CD4-positive, alpha-beta memory T cell (primary cell): ENCODE data around the gene HDAC5. TPM values are rescaled to one million over a fixed set of nuclear protein-coding genes. Genes with fewer than 3 reads are reported as not detected.
"Not testable (repeated sequence)": the region's sequence is repeated elsewhere in the genome, so short reads cannot be mapped to it uniquely, and the experiment has no call there.

Experiments
- CTCF ChIA-PET: fragments of 350-600 bp; sonication (Branson Sonifier 250); formaldehyde crosslinking; loops from one replicate; lab custom pipeline; 2021; ENCODE audit warnings: inconsistent platforms; ENCODE audit not compliant: partially characterized antibody; lab: Charles Lee
- POLR2A ChIA-PET: fragments of 350-600 bp; sonication (Branson Sonifier 250); formaldehyde crosslinking; loops from one replicate; lab custom pipeline; 2021; ENCODE audit not compliant: partially characterized antibody; lab: Charles Lee
- DNase-seq, 5 donors: peaks; one replicate each; pipeline versions ENCODE4 v3.0.0 to v3.0.0-alpha.2; 2020 to 2022; ENCODE audit warnings: mixed read lengths in 1 of 5
- H3K27ac ChIP-seq: one replicate; pipeline ENCODE4 v1.7.0; 2013; ENCODE audit warnings: low read depth, low read length
- H3K27me3 ChIP-seq: 2 replicates; pipeline ENCODE4 v1.7.0; 2013; ENCODE audit warnings: mild to moderate bottlenecking, low read length, moderate library complexity; ENCODE audit not compliant: insufficient read depth
- H3K36me3 ChIP-seq: 2 replicates; pipeline ENCODE4 v1.7.0; 2013; ENCODE audit warnings: mild to moderate bottlenecking, low read length, moderate library complexity; ENCODE audit not compliant: insufficient read depth
- H3K4me1 ChIP-seq: 2 replicates; pipeline ENCODE4 v1.7.0; 2013; ENCODE audit warnings: mild to moderate bottlenecking, low read length, moderate library complexity; ENCODE audit not compliant: insufficient read depth
- H3K4me3 ChIP-seq, 2 donors: one replicate each; pipeline ENCODE4 v1.7.0; 2013; ENCODE audit warnings: low read length in 2 of 2, mild to moderate bottlenecking in 1 of 2
- H3K9me3 ChIP-seq, 2 donors: one replicate each; pipeline ENCODE4 v1.7.0; 2013; ENCODE audit warnings: low read length in 2 of 2, control low read depth in 1 of 2; ENCODE audit not compliant: control insufficient read depth in 1 of 2
- H3K27ac Mint-ChIP-seq, 7 donors: one replicate each; pipeline ENCODE4 v1.8.0; 2020 to 2021; ENCODE audit warnings: mixed read lengths in 7 of 7, mild to moderate bottlenecking in 6 of 7, inconsistent platforms in 3 of 7, moderate library complexity in 3 of 7
- H3K27me3 Mint-ChIP-seq, 2 donors: one replicate each; pipeline ENCODE4 v1.8.0; 2020 to 2021; ENCODE audit warnings: mixed read lengths in 2 of 2
- H3K36me3 Mint-ChIP-seq, 2 donors: one replicate each; pipeline ENCODE4 v1.8.0; 2020 to 2021; ENCODE audit warnings: mixed read lengths in 2 of 2, inconsistent platforms in 1 of 2, mild to moderate bottlenecking in 1 of 2
- H3K4me1 Mint-ChIP-seq, 4 donors: one replicate each; pipeline ENCODE4 v1.8.0; 2020 to 2021; ENCODE audit warnings: mixed read lengths in 4 of 4, mild to moderate bottlenecking in 1 of 4
- H3K4me3 Mint-ChIP-seq, 8 donors: one replicate each; pipeline ENCODE4 v1.8.0; 2020 to 2021; ENCODE audit warnings: mixed read lengths in 8 of 8, mild to moderate bottlenecking in 7 of 8, moderate library complexity in 6 of 8, inconsistent platforms in 3 of 8
- H3K9me3 Mint-ChIP-seq, 8 donors: one replicate each; pipeline ENCODE4 v1.8.0; 2020 to 2021; ENCODE audit warnings: mixed read lengths in 8 of 8, mild to moderate bottlenecking in 5 of 8, inconsistent platforms in 3 of 8, moderate library complexity in 1 of 8
- intact Hi-C: fragments of 100-400 bp; cut with micrococcal nuclease; formaldehyde crosslinking; loops from one replicate; pipeline ENCODE4 v1.15.1; 2023
- polyA plus RNA-seq, 2 donors: library from polyadenylated mRNA; unstranded; fragments of 300-500 nt; fragmentation: Illumina TruSeq; gene quantifications; one replicate each; pipeline ENCODE4 v1.2.3, GENCODE V29; 2021
- total RNA-seq, 2 experiments: library from RNA; stranded (reverse); gene quantifications; one replicate each; pipeline ENCODE4 v1.2.3, GENCODE V29; 2021

Gene HDAC5
- total and polyA plus RNA-seq, 4 experiments from 2014 or later = 12.8 to 74.2 (median 52.8) TPM

- Histone ChIP-seq H3K36me3 (no peaks in the 10 kb centered on the region), H3K4me1 (peaks cover 9% of the 10 kb centered on the region), H3K9me3 (no peaks in the 10 kb centered on the region), H3K27me3 (no peaks in the 10 kb centered on the region), H3K4me3 (no peak overlapping the region), H3K27ac (peak overlapping the region; percentile 36)
- H3K27ac Mint-ChIP-seq = peak overlapping the region in 6 of 7 donors; percentile 49 to 85 (median 68)
- peaks cover 5 to 8% (median 7%) of the 10 kb centered on the region in 4 donors for H3K4me1 Mint-ChIP-seq
- CTCF ChIA-PET = interaction anchor here (1.8 kb wide), 1 partner anchor 9 kb away, joined by 6 read pairs; no protein-coding TSS in a partner anchor
- no peaks in the 10 kb centered on the region for H3K9me3 Mint-ChIP-seq
- DNase-seq = peak; percentile 18 to 74 (median 26)
- intact Hi-C loops = no loop called here
- H3K36me3 Mint-ChIP-seq = no peaks in the 10 kb centered on the region
- POLR2A ChIA-PET = interaction anchor here (1.4 kb wide), 1 partner anchor 27 kb away, joined by 3 read pairs; the partner anchor contains the start of gene TMUB2
- H3K4me3 Mint-ChIP-seq = peak overlapping the region in 6 of 8 donors; percentile 6 to 50 (median 30)
- H3K27me3 Mint-ChIP-seq = no peaks in the 10 kb centered on the region
Measured at GRCh38 chr17:44159519-44160210, 36.2 kb upstream of the HDAC5 start.

GRCh38 chr17:44155488-44155887, 32.0 kb upstream of the HDAC5 start:
- Histone ChIP-seq H3K27ac (no peak overlapping the region), H3K4me1 (peaks cover 9% of the 10 kb centered on the region), H3K27me3 (no peaks in the 10 kb centered on the region), H3K9me3 (no peaks in the 10 kb centered on the region), H3K36me3 (no peaks in the 10 kb centered on the region), H3K4me3 (no peak overlapping the region)
- DNase-seq = no peak
- no peaks in the 10 kb centered on the region for H3K27me3 Mint-ChIP-seq
- peak overlapping the region in 1 of 7 donors; percentile 15 for H3K27ac Mint-ChIP-seq
- H3K4me3 Mint-ChIP-seq = no peak overlapping the region
- CTCF ChIA-PET = no interaction called here
- peaks cover 5 to 8% (median 7%) of the 10 kb centered on the region in 4 donors for H3K4me1 Mint-ChIP-seq
- H3K36me3 Mint-ChIP-seq = no peaks in the 10 kb centered on the region
- H3K9me3 Mint-ChIP-seq = no peaks in the 10 kb centered on the region
- POLR2A ChIA-PET = no interaction called here
- intact Hi-C loops = no loop called here

- intact Hi-C loops = no loop called here
- Mint-ChIP-seq H3K27me3 (no peaks in the 10 kb centered on the region), H3K36me3 (no peaks in the 10 kb centered on the region), H3K4me1 (no peaks in the 10 kb centered on the region), H3K27ac (no peak overlapping the region), H3K9me3 (no peaks in the 10 kb centered on the region), H3K4me3 (no peak overlapping the region)
- Histone ChIP-seq H3K27ac (no peak overlapping the region), H3K4me3 (no peak overlapping the region), H3K27me3 (no peaks in the 10 kb centered on the region), H3K4me1 (no peaks in the 10 kb centered on the region), H3K36me3 (no peaks in the 10 kb centered on the region), H3K9me3 (no peaks in the 10 kb centered on the region)
- no peak for DNase-seq
- ChIA-PET CTCF (no interaction called here), POLR2A (no interaction called here)
Measured at GRCh38 chr17:44152875-44153274, 29.4 kb upstream of the HDAC5 start.

GRCh38 chr17:44149750-44150329, 26.4 kb upstream of the HDAC5 start:
- no peak overlapping the region for H3K4me3 ChIP-seq
- no peak for DNase-seq
- H3K36me3 ChIP-seq = no peaks in the 10 kb centered on the region
- H3K27me3 Mint-ChIP-seq = no peaks in the 10 kb centered on the region
- no peaks in the 10 kb centered on the region for H3K4me1 Mint-ChIP-seq
- no peak overlapping the region for H3K27ac ChIP-seq
- intact Hi-C loops = no loop called here
- H3K9me3 Mint-ChIP-seq = no peaks in the 10 kb centered on the region
- H3K9me3 ChIP-seq = no peaks in the 10 kb centered on the region
- H3K4me3 Mint-ChIP-seq = no peak overlapping the region
- CTCF ChIA-PET = interaction anchor here (1.5 kb wide), 2 partner anchors 10 to 19 kb away, joined by 4 read pairs; no protein-coding TSS in a partner anchor
- peak overlapping the region in 2 of 7 donors; percentile 79 to 84 for H3K27ac Mint-ChIP-seq
- H3K27me3 ChIP-seq = no peaks in the 10 kb centered on the region
- no peaks in the 10 kb centered on the region for H3K36me3 Mint-ChIP-seq
- H3K4me1 ChIP-seq = no peaks in the 10 kb centered on the region
- POLR2A ChIA-PET = interaction anchor here (0.6 kb wide), 1 partner anchor 940 kb away, joined by 3 read pairs; no protein-coding TSS in a partner anchor

- DNase-seq, H3K27me3 Mint-ChIP-seq, H3K4me3 Mint-ChIP-seq, H3K27ac Mint-ChIP-seq, H3K9me3 ChIP-seq, H3K4me3 ChIP-seq, intact Hi-C loops, H3K4me1 Mint-ChIP-seq, H3K36me3 Mint-ChIP-seq, H3K9me3 Mint-ChIP-seq, H3K36me3 ChIP-seq, H3K27ac ChIP-seq, H3K4me1 ChIP-seq, H3K27me3 ChIP-seq: not testable (repeated sequence)
- CTCF ChIA-PET = interaction anchor here (1.5 kb wide), 2 partner anchors 9 to 19 kb away, joined by 4 read pairs; no protein-coding TSS in a partner anchor
- POLR2A ChIA-PET = interaction anchor here (0.6 to 1.0 kb wide), 2 partner anchors 37 to 76 kb away, joined by 3 read pairs; partner anchors contain the start of gene TMUB2
Measured at GRCh38 chr17:44149066-44149465, 25.6 kb upstream of the HDAC5 start.

GRCh38 chr17:44147812-44148211, 24.4 kb upstream of the HDAC5 start:
- Mint-ChIP-seq H3K4me3 (no peak overlapping the region), H3K4me1 (no peaks in the 10 kb centered on the region), H3K27ac (no peak overlapping the region), H3K36me3 (no peaks in the 10 kb centered on the region), H3K9me3 (no peaks in the 10 kb centered on the region), H3K27me3 (no peaks in the 10 kb centered on the region)
- H3K4me1 ChIP-seq = no peaks in the 10 kb centered on the region
- H3K9me3 ChIP-seq = no peaks in the 10 kb centered on the region
- no peak overlapping the region for H3K4me3 ChIP-seq
- H3K36me3 ChIP-seq = no peaks in the 10 kb centered on the region
- no peaks in the 10 kb centered on the region for H3K27me3 ChIP-seq
- intact Hi-C loops = no loop called here
- ChIA-PET CTCF (no interaction called here), POLR2A (no interaction called here)
- H3K27ac ChIP-seq = no peak overlapping the region
- no peak for DNase-seq
